WERI-Rb-1 (cell line): ENCODE data around the gene RAVER1.

Source experiments
- DNase-seq: peaks from one replicate; pipeline ENCODE4 v3.0.0-alpha.2; 2020
- H3K27ac ChIP-seq: fragments of 250-450 bp; sonication (Bioruptor Pico); 2 replicates; pipeline ENCODE4 v1.5.1; 2020; ENCODE audit warnings: mild to moderate bottlenecking, moderate library complexity
- H3K27me3 ChIP-seq: fragments of 250-450 bp; sonication (Bioruptor Pico); 2 replicates; pipeline ENCODE4 v1.5.1; 2021; ENCODE audit warnings: mild to moderate bottlenecking, low read depth, moderate library complexity; ENCODE audit not compliant: insufficient read depth, severe bottlenecking
- H3K36me3 ChIP-seq: fragments of 250-450 bp; sonication (Bioruptor Pico); 2 replicates; pipeline ENCODE4 v1.5.1; 2020; ENCODE audit warnings: mild to moderate bottlenecking, moderate library complexity
- H3K4me3 ChIP-seq: 2 replicates; pipeline ENCODE4 v1.5.1; 2011; ENCODE audit warnings: low read depth, mild to moderate bottlenecking, control low read depth, low read length
- H3K9me3 ChIP-seq: fragments of 250-450 bp; sonication (Bioruptor Pico); 2 replicates; pipeline ENCODE4 v1.5.1; 2021; ENCODE audit warnings: mild to moderate bottlenecking, moderate library complexity; ENCODE audit not compliant: severe bottlenecking
- CTCF ChIP-seq: IDR thresholded peaks from 2 replicates; pipeline ENCODE4 v1.5.1; 2011; ENCODE audit warnings: low read depth, mild to moderate bottlenecking, control low read depth, inconsistent platforms, low read length

The RAVER1 gene

GRCh38 chr19:10352764-10353671 lies 19.7 kb upstream of the RAVER1 start:
- H3K27ac ChIP-seq, result no peak overlapping the region
- TF ChIP-seq CTCF, result no peak
- no peak for DNase-seq
- no peaks in the 10 kb centered on the region for H3K27me3 ChIP-seq
- H3K4me3 ChIP-seq, result no peak overlapping the region
- no peaks in the 10 kb centered on the region for H3K9me3 ChIP-seq
- peaks cover 56% of the 10 kb centered on the region for H3K36me3 ChIP-seq

GRCh38 chr19:10346509-10346908 lies 13.2 kb upstream of the RAVER1 start:
- Histone ChIP-seq H3K9me3 (no peaks in the 10 kb centered on the region), H3K27ac (no peak overlapping the region), H3K4me3 (no peak overlapping the region), H3K27me3 (no peaks in the 10 kb centered on the region), H3K36me3 (peaks cover 17% of the 10 kb centered on the region)
- no peak for TF ChIP-seq CTCF
- no peak for DNase-seq

- no peaks in the 10 kb centered on the region for H3K27me3 ChIP-seq
- H3K9me3 ChIP-seq, result no peaks in the 10 kb centered on the region
- H3K36me3 ChIP-seq, result peaks cover 4% of the 10 kb centered on the region
- no peak overlapping the region for H3K27ac ChIP-seq
- no peak for TF ChIP-seq CTCF
- DNase-seq, result no peak
- no peak overlapping the region for H3K4me3 ChIP-seq
Observed at GRCh38 chr19:10344780-10345179, 11.5 kb upstream of the RAVER1 start.

GRCh38 chr19:10343495-10343894 lies 10.2 kb upstream of the RAVER1 start:
- Histone ChIP-seq H3K27me3 (no peaks in the 10 kb centered on the region), H3K4me3 (no peak overlapping the region), H3K36me3 (no peaks in the 10 kb centered on the region), H3K27ac (no peak overlapping the region), H3K9me3 (no peaks in the 10 kb centered on the region)
- DNase-seq, result no peak
- no peak for TF ChIP-seq CTCF

- no peak for DNase-seq
- H3K27ac ChIP-seq, result no peak overlapping the region
- no peak overlapping the region for H3K4me3 ChIP-seq
- no peak for TF ChIP-seq CTCF
- no peaks in the 10 kb centered on the region for H3K27me3 ChIP-seq
- H3K36me3 ChIP-seq, result peaks cover 1% of the 10 kb centered on the region
- no peaks in the 10 kb centered on the region for H3K9me3 ChIP-seq
Observed at GRCh38 chr19:10339977-10340376, 6.6 kb upstream of the RAVER1 start.
